Epithelial cell of esophagus (primary cell): ENCODE data around the gene ARHGAP12.
A peak's percentile ranks its signal among the peaks of the same experiment; 100 is the strongest.

ENCODE experiments used
- DNase-seq: peaks from one replicate; pipeline ENCODE4 v3.0.0; 2010; ENCODE audit warnings: low read depth
- H3K4me3 ChIP-seq: 2 replicates; pipeline ENCODE4 v1.5.1; 2011; ENCODE audit warnings: mild to moderate bottlenecking, low read length, control low read depth
- TF ChIP-seq, protein P1 (sequence below): IDR thresholded peaks from 2 replicates; pipeline ENCODE4 v1.5.1; 2011; ENCODE audit warnings: low read depth, mild to moderate bottlenecking, low read length, control low read depth, inconsistent platforms; ENCODE audit not compliant: insufficient read depth; ENCODE audit errors: missing control alignments

The ARHGAP12 gene

DNA sequence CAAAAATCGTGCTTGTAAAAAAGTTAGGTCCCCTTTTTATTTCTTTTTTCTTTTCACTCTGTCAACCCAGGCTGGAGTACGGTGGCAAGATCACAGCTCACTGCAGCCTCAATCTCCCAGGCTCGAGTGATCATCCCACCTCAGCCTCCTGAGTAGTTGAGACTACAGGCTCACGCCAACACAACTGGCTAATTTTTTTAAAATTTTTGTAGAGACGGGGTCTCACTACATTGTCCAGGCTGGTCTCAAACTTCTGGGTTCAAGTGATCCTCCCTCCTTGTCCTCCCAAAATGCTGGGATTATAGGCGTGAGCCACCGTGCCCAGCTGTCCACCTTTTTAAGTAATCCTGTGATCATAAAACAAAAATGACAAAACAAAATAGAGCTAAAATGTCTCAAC is 19.4 kb upstream of the ARHGAP12 start:
- no peak overlapping the region for H3K4me3 ChIP-seq
- no peak for DNase-seq
- TF ChIP-seq, protein P1, sequence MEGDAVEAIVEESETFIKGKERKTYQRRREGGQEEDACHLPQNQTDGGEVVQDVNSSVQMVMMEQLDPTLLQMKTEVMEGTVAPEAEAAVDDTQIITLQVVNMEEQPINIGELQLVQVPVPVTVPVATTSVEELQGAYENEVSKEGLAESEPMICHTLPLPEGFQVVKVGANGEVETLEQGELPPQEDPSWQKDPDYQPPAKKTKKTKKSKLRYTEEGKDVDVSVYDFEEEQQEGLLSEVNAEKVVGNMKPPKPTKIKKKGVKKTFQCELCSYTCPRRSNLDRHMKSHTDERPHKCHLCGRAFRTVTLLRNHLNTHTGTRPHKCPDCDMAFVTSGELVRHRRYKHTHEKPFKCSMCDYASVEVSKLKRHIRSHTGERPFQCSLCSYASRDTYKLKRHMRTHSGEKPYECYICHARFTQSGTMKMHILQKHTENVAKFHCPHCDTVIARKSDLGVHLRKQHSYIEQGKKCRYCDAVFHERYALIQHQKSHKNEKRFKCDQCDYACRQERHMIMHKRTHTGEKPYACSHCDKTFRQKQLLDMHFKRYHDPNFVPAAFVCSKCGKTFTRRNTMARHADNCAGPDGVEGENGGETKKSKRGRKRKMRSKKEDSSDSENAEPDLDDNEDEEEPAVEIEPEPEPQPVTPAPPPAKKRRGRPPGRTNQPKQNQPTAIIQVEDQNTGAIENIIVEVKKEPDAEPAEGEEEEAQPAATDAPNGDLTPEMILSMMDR = no peak

DNA sequence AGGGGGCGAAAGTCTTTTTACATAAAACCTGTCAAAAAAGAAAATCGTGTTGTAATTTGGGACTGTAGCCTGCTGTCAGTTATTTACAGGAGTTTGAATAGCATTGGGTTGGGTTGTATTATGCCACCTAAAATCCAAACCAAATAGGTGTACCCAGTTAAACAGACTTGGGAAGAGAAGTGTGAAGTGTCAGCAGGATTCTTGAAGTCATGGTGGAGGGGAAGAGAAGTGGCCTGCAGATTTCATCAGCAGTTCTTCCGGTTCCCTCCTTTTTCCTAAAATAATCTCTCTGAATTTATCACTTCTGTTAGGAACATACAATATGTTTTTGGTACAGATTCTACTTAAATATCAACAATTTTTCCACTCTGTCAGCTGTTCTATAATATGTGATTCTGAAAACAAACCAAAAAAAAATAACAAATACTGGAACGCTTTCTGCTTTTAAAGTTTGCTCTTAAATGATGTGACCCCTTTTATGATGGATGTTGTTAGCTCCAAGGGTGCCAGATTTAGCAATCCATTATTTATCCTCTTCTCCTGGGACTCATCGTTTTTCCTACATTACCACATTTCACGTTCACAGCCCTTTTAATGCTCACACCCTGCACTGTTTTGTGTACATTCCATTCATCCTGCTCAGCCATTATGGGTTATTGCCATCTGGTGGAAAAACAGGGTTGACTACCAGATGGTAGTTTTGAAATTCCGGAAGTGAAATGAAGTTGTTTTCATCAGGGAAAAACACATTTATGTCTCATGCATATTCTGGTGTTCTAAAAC is 18.7 kb upstream of the ARHGAP12 start:
- no peak overlapping the region for H3K4me3 ChIP-seq
- DNase-seq = peak; percentile 93
- TF ChIP-seq, protein P1 = peak; percentile 67

DNA sequence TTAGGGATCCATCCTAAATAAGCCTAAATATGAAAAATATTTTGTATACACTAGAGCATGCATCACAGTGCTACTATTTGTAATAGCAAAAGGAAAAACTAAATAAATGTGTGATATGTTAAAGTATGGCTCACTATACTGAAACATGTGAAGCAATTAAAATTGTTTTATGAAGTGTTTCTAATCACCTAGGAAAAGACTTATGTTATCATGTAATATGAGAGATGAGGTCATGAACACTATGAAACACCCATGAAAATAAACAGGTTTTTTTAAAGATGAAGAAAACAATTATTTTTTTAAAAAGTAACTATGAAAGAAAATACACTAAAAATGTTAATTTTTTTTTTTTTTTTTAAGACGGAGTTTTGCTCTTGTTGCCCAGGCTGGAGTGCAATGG is 16.8 kb upstream of the ARHGAP12 start:
- TF ChIP-seq, protein P1 = no peak

DNA sequence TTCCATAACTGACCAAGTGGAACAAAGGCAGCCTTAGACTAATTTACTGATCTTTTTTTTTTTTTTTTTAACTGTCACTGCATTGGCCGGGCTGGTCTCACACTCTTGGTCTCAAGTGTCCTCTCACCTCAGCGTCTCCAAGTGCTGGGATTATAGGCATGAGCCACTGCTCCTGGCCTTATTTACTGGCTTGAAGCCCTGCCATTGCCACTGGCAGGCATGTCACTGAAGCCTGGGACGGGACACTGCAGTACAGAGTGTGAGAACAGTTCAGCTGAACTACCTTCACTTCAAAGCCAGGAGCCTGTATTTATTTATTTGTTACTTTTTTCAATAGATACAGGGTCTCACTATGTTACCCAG is 15.4 kb upstream of the ARHGAP12 start:
- no peak for DNase-seq

More for the DNA sequence above, 16.8 kb upstream of the ARHGAP12 start:
- no peak overlapping the region for H3K4me3 ChIP-seq
- DNase-seq = no peak

DNA sequence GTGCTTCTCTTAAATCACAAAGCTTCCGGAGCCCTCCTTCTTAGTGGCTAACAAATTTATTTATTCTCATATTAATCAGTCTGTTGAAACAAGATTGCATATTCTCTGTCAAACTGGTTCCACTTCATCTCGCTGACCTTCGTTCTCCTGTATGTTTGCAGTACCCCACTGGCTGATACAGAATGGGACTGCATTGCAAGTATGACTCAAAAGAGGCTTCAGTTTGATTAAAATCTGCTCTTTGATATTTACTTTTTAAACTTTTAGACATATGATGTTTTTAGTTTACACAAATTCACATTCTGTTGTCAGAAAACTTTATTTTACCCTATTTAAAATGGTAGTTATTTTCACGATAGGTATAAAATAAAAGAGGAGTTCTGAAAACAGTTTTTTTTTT is 14.3 kb upstream of the ARHGAP12 start:
- H3K4me3 ChIP-seq = no peak overlapping the region
- peak; percentile 65 for DNase-seq
- TF ChIP-seq, protein P1 = no peak

More for the DNA sequence above, 15.4 kb upstream of the ARHGAP12 start:
- H3K4me3 ChIP-seq = no peak overlapping the region
- TF ChIP-seq, protein P1 = no peak

DNA sequence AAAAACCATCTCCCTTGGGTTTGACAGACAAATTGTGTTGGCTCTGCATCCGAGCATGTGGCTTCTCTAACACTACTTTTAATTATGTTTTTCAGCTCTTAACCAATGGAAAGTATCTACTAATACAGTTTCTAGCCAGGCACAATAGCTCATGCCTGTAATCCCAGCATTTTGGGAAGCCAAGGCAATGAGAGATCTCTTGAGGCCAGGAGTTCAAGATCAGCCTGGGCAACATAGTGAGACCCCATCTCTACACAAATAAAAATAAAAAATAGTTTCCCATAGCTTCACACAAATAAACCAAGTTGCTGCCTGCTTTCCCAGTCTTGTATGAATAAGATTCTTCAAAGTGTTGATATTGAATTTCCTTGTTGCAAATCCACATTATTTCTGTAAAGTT is 13.8 kb upstream of the ARHGAP12 start:
- DNase-seq = no peak
- no peak overlapping the region for H3K4me3 ChIP-seq
- TF ChIP-seq, protein P1 = no peak

DNA sequence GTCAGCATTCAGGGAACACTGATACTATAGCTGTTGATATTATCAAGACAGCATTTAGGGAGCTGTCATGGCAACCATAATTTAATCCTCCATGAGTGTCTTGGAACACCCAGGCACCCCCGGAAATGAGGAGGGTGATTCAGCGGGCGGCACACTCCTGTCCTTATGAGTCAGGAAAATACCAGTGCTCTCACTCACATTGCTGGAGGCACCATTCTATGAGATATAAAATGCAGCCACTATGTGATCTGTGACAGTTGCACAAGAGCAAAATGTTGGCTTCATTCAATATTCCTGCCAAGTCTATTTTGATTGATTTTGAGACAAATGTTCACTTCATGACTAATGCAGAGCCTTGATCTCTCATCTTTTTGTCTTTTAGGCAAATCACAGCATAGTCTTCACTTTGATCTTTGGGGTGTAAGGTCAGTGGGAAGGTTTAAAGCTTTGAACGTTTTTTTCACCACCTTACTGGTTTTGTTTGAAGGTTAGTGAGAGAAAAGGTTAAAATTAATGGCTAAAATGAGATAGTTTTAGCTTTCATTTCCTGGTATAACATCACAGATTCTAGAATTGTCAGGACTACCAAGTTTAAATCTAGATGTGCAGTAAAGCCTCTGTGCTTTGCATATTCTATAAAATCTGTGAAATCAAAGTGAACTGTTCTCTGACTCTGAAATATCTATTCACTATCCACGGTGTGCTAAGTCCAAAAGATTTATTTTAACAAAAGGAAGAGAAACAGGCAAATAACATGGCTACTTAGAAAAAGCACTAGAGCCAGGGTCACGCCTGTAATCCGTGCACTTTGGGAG is 12.4 kb upstream of the ARHGAP12 start:
- no peak overlapping the region for H3K4me3 ChIP-seq
- TF ChIP-seq, protein P1 = no peak
- DNase-seq = peak; percentile 98
